Lower lobe of right lung (tissue), 2 donors: ENCODE results near the gene C16orf78. TPM values are rescaled to one million over a fixed set of nuclear protein-coding genes. Genes with fewer than 3 reads are reported as not detected.

ENCODE experiments used
- ATAC-seq, 2 donors: fragments of 200-7000 bp; cut with Tn5 transposase; one replicate each; pipeline ENCODE4 v1.9.1; 2020 to 2022; ENCODE audit warnings: mild to moderate bottlenecking in 2 of 2, moderate library complexity in 2 of 2
- DNase-seq: peaks from one replicate; pipeline ENCODE4 v3.0.0-alpha.2; 2020
- H3K27ac ChIP-seq: fragments of 200-600 bp; one replicate; pipeline ENCODE4 v1.8.0; 2022
- H3K27me3 ChIP-seq: fragments of 200-600 bp; one replicate; pipeline ENCODE4 v1.8.0; 2022; ENCODE audit warnings: low read depth
- H3K36me3 ChIP-seq: fragments of 200-600 bp; one replicate; pipeline ENCODE4 v1.8.0; 2022; ENCODE audit warnings: mild to moderate bottlenecking
- H3K4me1 ChIP-seq: fragments of 200-600 bp; one replicate; pipeline ENCODE4 v1.8.0; 2022
- H3K4me3 ChIP-seq: fragments of 200-600 bp; one replicate; pipeline ENCODE4 v1.8.0; 2022; ENCODE audit warnings: mild to moderate bottlenecking
- H3K9me3 ChIP-seq: fragments of 200-600 bp; one replicate; pipeline ENCODE4 v1.8.0; 2022
- intact Hi-C: fragments of 100-400 bp; cut with DNase I; formaldehyde crosslinking; loops from one replicate; pipeline ENCODE4 v1.11.0; 2022
- total RNA-seq: library from RNA; stranded (reverse); fragmentation: NEBNext Ultra II Directional; extraction: Animal tissue kit (Norgen Biotek cat#: 25700); gene quantifications from one replicate; pipeline ENCODE4 v1.2.1, GENCODE V29; 2021
- TF ChIP-seq, protein P1 (sequence below): fragments of 200-600 bp; IDR thresholded peaks from one replicate; pipeline ENCODE4 v1.8.0; 2022; ENCODE audit warnings: antibody characterized with exemption, mild to moderate bottlenecking
- donor health status: DM: no; HTN: yes; CAD: no; lungs with severe emphysema.

Gene C16orf78
- total RNA-seq, 1 donor from 2014 or later: not detected

GRCh38 chr16:49419862-49420261, 46.3 kb downstream of the C16orf78 start:
- ATAC-seq: no peak
- intact Hi-C loops: no loop called here
- no peaks in the 10 kb centered on the region for H3K36me3 ChIP-seq

DNA sequence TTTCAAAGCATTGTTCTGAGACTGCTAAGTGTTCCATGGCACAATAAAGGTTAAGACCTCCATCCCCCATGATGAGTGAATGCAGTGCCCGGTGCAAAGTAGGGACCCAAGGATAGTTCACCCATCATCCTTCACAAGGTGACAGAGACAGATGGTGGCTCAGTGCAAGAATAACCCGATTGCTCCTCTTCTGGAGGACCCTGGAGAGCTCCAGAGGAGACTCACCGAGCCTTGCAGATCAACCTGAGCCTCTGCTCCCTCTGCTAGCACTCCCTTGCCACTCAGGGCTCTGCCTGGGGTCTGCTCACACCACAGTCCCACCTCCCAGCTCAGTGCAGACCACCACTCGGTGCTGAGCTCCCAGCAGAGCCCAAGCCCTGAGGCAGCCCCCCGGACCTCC, 49.3 kb downstream of the C16orf78 start:
- intact Hi-C loops: no loop called here
- H3K9me3 ChIP-seq: no peaks in the 10 kb centered on the region
- ATAC-seq: no peak
- H3K4me3 ChIP-seq: no peak overlapping the region
- H3K27me3 ChIP-seq: peaks cover 3% of the 10 kb centered on the region
- no peak overlapping the region for H3K27ac ChIP-seq
- H3K4me1 ChIP-seq: no peaks in the 10 kb centered on the region
- TF ChIP-seq, protein P1, sequence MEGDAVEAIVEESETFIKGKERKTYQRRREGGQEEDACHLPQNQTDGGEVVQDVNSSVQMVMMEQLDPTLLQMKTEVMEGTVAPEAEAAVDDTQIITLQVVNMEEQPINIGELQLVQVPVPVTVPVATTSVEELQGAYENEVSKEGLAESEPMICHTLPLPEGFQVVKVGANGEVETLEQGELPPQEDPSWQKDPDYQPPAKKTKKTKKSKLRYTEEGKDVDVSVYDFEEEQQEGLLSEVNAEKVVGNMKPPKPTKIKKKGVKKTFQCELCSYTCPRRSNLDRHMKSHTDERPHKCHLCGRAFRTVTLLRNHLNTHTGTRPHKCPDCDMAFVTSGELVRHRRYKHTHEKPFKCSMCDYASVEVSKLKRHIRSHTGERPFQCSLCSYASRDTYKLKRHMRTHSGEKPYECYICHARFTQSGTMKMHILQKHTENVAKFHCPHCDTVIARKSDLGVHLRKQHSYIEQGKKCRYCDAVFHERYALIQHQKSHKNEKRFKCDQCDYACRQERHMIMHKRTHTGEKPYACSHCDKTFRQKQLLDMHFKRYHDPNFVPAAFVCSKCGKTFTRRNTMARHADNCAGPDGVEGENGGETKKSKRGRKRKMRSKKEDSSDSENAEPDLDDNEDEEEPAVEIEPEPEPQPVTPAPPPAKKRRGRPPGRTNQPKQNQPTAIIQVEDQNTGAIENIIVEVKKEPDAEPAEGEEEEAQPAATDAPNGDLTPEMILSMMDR: no peak
- no peaks in the 10 kb centered on the region for H3K36me3 ChIP-seq
- no peak for DNase-seq

More at GRCh38 chr16:49419862-49420261, 46.3 kb downstream of the C16orf78 start:
- Histone ChIP-seq H3K4me3 (no peak overlapping the region), H3K27me3 (peaks cover 3% of the 10 kb centered on the region), H3K4me1 (no peaks in the 10 kb centered on the region), H3K27ac (no peak overlapping the region), H3K9me3 (no peaks in the 10 kb centered on the region)
- TF ChIP-seq, protein P1: no peak
- no peak for DNase-seq

- TF ChIP-seq, protein P1: no peak
- Histone ChIP-seq H3K27ac (no peak overlapping the region), H3K36me3 (no peaks in the 10 kb centered on the region), H3K4me1 (no peaks in the 10 kb centered on the region), H3K9me3 (no peaks in the 10 kb centered on the region), H3K4me3 (no peak overlapping the region), H3K27me3 (no peaks in the 10 kb centered on the region)
- intact Hi-C loops: no loop called here
- ATAC-seq: no peak
- DNase-seq: no peak
Observed at GRCh38 chr16:49424961-49425360, 51.4 kb downstream of the C16orf78 start.

GRCh38 chr16:49427771-49428170, 54.2 kb downstream of the C16orf78 start:
- H3K4me1 ChIP-seq: no peaks in the 10 kb centered on the region
- ATAC-seq: no peak
- intact Hi-C loops: no loop called here
- H3K27ac ChIP-seq: no peak overlapping the region
- TF ChIP-seq, protein P1: no peak
- no peak for DNase-seq
- no peak overlapping the region for H3K4me3 ChIP-seq
- no peaks in the 10 kb centered on the region for H3K36me3 ChIP-seq
- no peaks in the 10 kb centered on the region for H3K27me3 ChIP-seq
- H3K9me3 ChIP-seq: no peaks in the 10 kb centered on the region

DNA sequence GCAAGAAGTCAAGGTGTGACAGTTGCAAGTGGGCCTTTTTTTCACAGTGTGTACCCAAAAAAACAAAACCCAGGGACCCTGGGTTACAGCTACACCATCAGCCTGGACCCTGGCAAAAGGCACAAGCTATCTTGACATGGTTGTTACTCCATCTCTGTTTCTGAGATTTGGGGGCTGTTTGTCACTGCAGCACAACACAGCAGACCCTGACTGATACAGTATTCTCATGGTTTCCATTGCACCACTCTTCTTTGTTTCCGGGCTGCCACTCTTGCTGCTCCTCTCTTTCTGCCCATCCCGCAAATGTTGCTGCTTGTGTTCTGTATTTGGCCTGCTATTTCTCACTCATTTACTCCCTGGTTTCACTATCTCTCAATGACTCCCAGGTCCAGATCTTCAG, 55.2 kb downstream of the C16orf78 start:
- ATAC-seq (no peak), DNase-seq (no peak)
- H3K27ac ChIP-seq: no peak overlapping the region
- intact Hi-C loops: no loop called here
- H3K27me3 ChIP-seq: no peaks in the 10 kb centered on the region
- H3K9me3 ChIP-seq: no peaks in the 10 kb centered on the region
- no peaks in the 10 kb centered on the region for H3K4me1 ChIP-seq
- no peak overlapping the region for H3K4me3 ChIP-seq
- H3K36me3 ChIP-seq: no peaks in the 10 kb centered on the region
- TF ChIP-seq, protein P1: no peak

GRCh38 chr16:49431040-49431439, 57.4 kb downstream of the C16orf78 start:
- Histone ChIP-seq H3K9me3 (no peaks in the 10 kb centered on the region), H3K27ac (no peak overlapping the region), H3K4me3 (no peak overlapping the region), H3K27me3 (no peaks in the 10 kb centered on the region), H3K36me3 (no peaks in the 10 kb centered on the region), H3K4me1 (no peaks in the 10 kb centered on the region)
- ATAC-seq (no peak), DNase-seq (no peak)
- intact Hi-C loops: no loop called here
- TF ChIP-seq, protein P1: no peak
